ENCODE results near the gene THUMPD1. TPM values are rescaled to one million over a fixed set of nuclear protein-coding genes. Genes with fewer than 3 reads are reported as not detected.

THUMPD1 gene
- total and polyA plus RNA-seq, 10 of the 15 experiments (the other 5 are each of a cell fraction or from before 2014, with no cell fraction given): 21.5 to 49.5 (median 36.9) TPM

- Histone ChIP-seq H3K27ac (ENCODE audit: control insufficient read depth, insufficient read depth) (no peak overlapping the region), H3K4me3 (no peak overlapping the region), H2AFZ (ENCODE audit: control insufficient read depth, low read depth, low read length) (no peak overlapping the region), H3K79me2 (ENCODE audit: control insufficient read depth, insufficient read depth, low read length) (no peaks in the 10 kb centered on the region), H3K36me3 (ENCODE audit: control insufficient read depth in 2 of 2, insufficient read depth in 2 of 2, low read length in 1 of 2) (no peaks in the 10 kb centered on the region), H3K4me1 (ENCODE audit: control insufficient read depth, insufficient read depth, low read length) (no peaks in the 10 kb centered on the region), H3K4me2 (ENCODE audit: control insufficient read depth, insufficient read depth) (no peak overlapping the region), H4K20me1 (ENCODE audit: control insufficient read depth, insufficient read depth) (no peaks in the 10 kb centered on the region), H3K9me3 (replicated peaks; ENCODE audit: control insufficient read depth, insufficient read depth, low read length) (no peaks in the 10 kb centered on the region), H3K27me3 (replicated peaks in 1 of 2; ENCODE audit: control insufficient read depth in 2 of 2, insufficient read depth in 2 of 2, low read length in 1 of 2) (no peaks in the 10 kb centered on the region), H3K9ac (ENCODE audit: control insufficient read depth, insufficient read depth, low read length) (no peak overlapping the region)
- in situ Hi-C loops (cut with MboI): no loop called here
- 65% methylated on average over 3 of the region's 3 CpGs for WGBS (ENCODE audit: insufficient coverage, insufficient replicate concordance, low lambda C conversion rate, missing lambda C conversion rate)
- no peak for ATAC-seq
- FAIRE-seq: no peak
- POLR2A ChIA-PET: interaction anchor here (0.6 kb wide), 2 partner anchors 49 to 1635 kb away, joined by 3 read pairs; no protein-coding TSS in a partner anchor
- DNase-seq (ENCODE audit: low read depth, low spot score): no peak
- TF ChIP-seq IRF3 (IDR thresholded peaks at IDR 0.05): no peak
- intact Hi-C loops (cut with micrococcal nuclease; ENCODE audit: unreplicated experiment): no loop called here
- SMC1A ChIA-PET (ENCODE audit: uncharacterized antibody, unreplicated experiment): interaction anchor here (0.9 kb wide), 1 partner anchor 56 kb away, joined by 3 read pairs; no protein-coding TSS in a partner anchor
- RAD21 ChIA-PET (ENCODE audit: unreplicated experiment): no interaction called here
- no TSS peak for BruUV-seq (replicated peaks)
- CTCF ChIA-PET: interaction anchor here (3.1 kb wide), 1 partner anchor 11 kb away, joined by 16 read pairs; the partner anchor contains the start of gene THUMPD1
Measured at GRCh38 chr16:20729141-20729540, 12.5 kb downstream of the THUMPD1 start.

GRCh38 chr16:20727181-20727580 lies 14.4 kb downstream of the THUMPD1 start:
- no peak overlapping the region for H3K9ac ChIP-seq (ENCODE audit: control insufficient read depth, insufficient read depth, low read length)
- RAD21 ChIA-PET (ENCODE audit: unreplicated experiment): no interaction called here
- no peak overlapping the region for H2AFZ ChIP-seq (ENCODE audit: control insufficient read depth, low read depth, low read length)
- TF ChIP-seq GABPA (IDR thresholded peaks at IDR 0.05; ENCODE audit: low read depth) (no peak), ATF3 (IDR thresholded peaks at IDR 0.05; ENCODE audit: borderline replicate concordance, extremely low read depth, low read depth, low read length) (no peak), E4F1 (IDR thresholded peaks at IDR 0.05; ENCODE audit: borderline replicate concordance, partially characterized antibody) (no peak), PBX3 (IDR thresholded peaks at IDR 0.05; ENCODE audit: insufficient replicate concordance, low read depth, low read length) (no peak), NFIC (IDR thresholded peaks at IDR 0.05; ENCODE audit: low read depth, low read length) (no peak), ASH2L (IDR thresholded peaks at IDR 0.05; ENCODE audit: borderline replicate concordance, low read depth) (no peak), SMAD5 (IDR thresholded peaks at IDR 0.05; ENCODE audit: low read depth) (no peak), SIX5 (IDR thresholded peaks at IDR 0.05; ENCODE audit: low read depth, low read length, severe bottlenecking) (no peak)
- BruUV-seq (replicated peaks): no TSS peak
- ATAC-seq: no peak
- no peak overlapping the region for H3K4me2 ChIP-seq (ENCODE audit: control insufficient read depth, insufficient read depth)
- no peaks in the 10 kb centered on the region for H3K27me3 ChIP-seq (replicated peaks in 1 of 2; ENCODE audit: control insufficient read depth in 2 of 2, insufficient read depth in 2 of 2, low read length in 1 of 2)
- H3K79me2 ChIP-seq (ENCODE audit: control insufficient read depth, insufficient read depth, low read length): no peaks in the 10 kb centered on the region
- SMC1A ChIA-PET (ENCODE audit: uncharacterized antibody, unreplicated experiment): interaction anchor here (1.5 kb wide), 1 partner anchor 13 kb away, joined by 4 read pairs; no protein-coding TSS in a partner anchor
- WGBS (ENCODE audit: insufficient coverage, insufficient replicate concordance, low lambda C conversion rate, missing lambda C conversion rate): 70% methylated on average over 3 of the region's 3 CpGs
- no peaks in the 10 kb centered on the region for H3K4me1 ChIP-seq (ENCODE audit: control insufficient read depth, insufficient read depth, low read length)
- POLR2A ChIA-PET: no interaction called here
- intact Hi-C loops (cut with micrococcal nuclease; ENCODE audit: unreplicated experiment): no loop called here
- CTCF ChIA-PET: interaction anchor here (1.1 kb wide), 1 partner anchor 357 kb away, joined by 3 read pairs; no protein-coding TSS in a partner anchor
- H4K20me1 ChIP-seq (ENCODE audit: control insufficient read depth, insufficient read depth): no peaks in the 10 kb centered on the region
- H3K4me3 ChIP-seq: no peak overlapping the region
- DNase-seq (ENCODE audit: low read depth, low spot score): no peak
- no peaks in the 10 kb centered on the region for H3K36me3 ChIP-seq (ENCODE audit: control insufficient read depth in 2 of 2, insufficient read depth in 2 of 2, low read length in 1 of 2)
- in situ Hi-C loops (cut with MboI): no loop called here
- FAIRE-seq: no peak
- H3K9me3 ChIP-seq (replicated peaks; ENCODE audit: control insufficient read depth, insufficient read depth, low read length): no peaks in the 10 kb centered on the region
- no peak overlapping the region for H3K27ac ChIP-seq (ENCODE audit: control insufficient read depth, insufficient read depth)

Data from GM12878 (cell line).